ENCODE results near the gene MYEOV. TPM values are rescaled to one million over a fixed set of nuclear protein-coding genes. Genes with fewer than 3 reads are reported as not detected.

The MYEOV gene
- total RNA-seq, 1 donor from 2014 or later = not detected

DNA sequence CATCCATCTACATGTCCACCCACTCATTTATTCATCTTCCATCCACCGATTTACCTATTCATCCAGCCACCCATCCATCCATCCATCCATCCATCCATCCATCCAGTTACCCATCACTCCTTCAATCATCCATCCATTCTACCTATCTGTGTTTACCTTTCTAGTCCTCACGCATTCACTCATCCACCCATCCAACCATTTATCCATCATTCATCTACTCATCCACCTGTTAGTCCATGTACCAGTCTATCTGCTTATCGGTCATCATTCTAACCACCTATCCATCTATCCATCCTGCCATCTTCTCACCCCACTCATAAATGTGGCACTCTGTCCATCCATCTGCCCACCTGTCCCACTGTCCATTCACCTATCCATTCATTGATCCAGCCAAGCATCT is 21.9 kb upstream of the MYEOV start:
- H3K27ac ChIP-seq (replicated peaks) = no peak overlapping the region
- no peaks in the 10 kb centered on the region for H3K9me3 ChIP-seq (replicated peaks)
- H3K4me3 ChIP-seq = no peak overlapping the region
- H3K36me3 ChIP-seq = no peaks in the 10 kb centered on the region
- H3K27me3 ChIP-seq (ENCODE audit: low read depth) = no peaks in the 10 kb centered on the region
- peaks cover 24% of the 10 kb centered on the region for H3K4me1 ChIP-seq
- DNase-seq = no peak
- TF ChIP-seq, protein P1, sequence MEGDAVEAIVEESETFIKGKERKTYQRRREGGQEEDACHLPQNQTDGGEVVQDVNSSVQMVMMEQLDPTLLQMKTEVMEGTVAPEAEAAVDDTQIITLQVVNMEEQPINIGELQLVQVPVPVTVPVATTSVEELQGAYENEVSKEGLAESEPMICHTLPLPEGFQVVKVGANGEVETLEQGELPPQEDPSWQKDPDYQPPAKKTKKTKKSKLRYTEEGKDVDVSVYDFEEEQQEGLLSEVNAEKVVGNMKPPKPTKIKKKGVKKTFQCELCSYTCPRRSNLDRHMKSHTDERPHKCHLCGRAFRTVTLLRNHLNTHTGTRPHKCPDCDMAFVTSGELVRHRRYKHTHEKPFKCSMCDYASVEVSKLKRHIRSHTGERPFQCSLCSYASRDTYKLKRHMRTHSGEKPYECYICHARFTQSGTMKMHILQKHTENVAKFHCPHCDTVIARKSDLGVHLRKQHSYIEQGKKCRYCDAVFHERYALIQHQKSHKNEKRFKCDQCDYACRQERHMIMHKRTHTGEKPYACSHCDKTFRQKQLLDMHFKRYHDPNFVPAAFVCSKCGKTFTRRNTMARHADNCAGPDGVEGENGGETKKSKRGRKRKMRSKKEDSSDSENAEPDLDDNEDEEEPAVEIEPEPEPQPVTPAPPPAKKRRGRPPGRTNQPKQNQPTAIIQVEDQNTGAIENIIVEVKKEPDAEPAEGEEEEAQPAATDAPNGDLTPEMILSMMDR (IDR thresholded peaks at IDR 0.05; ENCODE audit: borderline replicate concordance) = no peak
- intact Hi-C loops (cut with micrococcal nuclease) = no loop called here

DNA sequence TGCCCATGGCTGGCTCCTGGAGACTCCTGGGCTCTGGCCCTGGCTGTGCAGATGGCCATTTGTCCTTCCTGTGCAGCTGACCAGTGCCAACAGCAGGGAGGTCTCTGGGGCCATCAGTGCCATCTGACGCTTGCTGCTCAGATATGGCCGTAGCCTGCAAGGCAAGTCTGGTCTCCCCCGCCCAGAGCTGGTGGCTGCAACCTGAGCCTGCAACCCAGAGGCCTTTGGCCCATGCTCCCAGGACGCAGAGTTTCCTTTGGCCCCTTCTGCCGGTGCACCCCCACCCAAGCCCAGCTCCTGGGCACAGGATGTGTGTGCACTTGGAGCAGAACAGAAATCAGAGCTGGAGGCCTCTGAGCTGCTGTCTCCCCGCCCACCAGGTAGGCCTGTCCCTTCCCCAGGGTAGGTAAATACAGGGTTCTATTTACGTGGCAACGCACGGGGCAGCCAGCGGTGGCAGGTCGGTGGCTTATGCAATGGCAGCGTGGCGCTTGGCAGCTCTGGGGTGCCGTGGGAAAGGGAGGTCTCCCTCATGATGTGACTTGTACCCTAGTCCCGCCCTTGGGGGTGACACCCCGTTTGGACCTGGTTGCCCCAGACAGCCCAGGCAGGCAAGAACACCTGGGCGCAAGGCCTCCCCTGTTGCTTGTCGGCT is 21.0 kb upstream of the MYEOV start:
- H3K4me1 ChIP-seq = peaks cover 24% of the 10 kb centered on the region
- TF ChIP-seq, protein P1 (IDR thresholded peaks at IDR 0.05; ENCODE audit: borderline replicate concordance) = no peak
- H3K27me3 ChIP-seq (ENCODE audit: low read depth) = no peaks in the 10 kb centered on the region
- intact Hi-C loops (cut with micrococcal nuclease) = no loop called here
- H3K9me3 ChIP-seq (replicated peaks) = no peaks in the 10 kb centered on the region
- no peak for DNase-seq
- H3K4me3 ChIP-seq = no peak overlapping the region
- H3K36me3 ChIP-seq = no peaks in the 10 kb centered on the region
- no peak overlapping the region for H3K27ac ChIP-seq (replicated peaks)

DNA sequence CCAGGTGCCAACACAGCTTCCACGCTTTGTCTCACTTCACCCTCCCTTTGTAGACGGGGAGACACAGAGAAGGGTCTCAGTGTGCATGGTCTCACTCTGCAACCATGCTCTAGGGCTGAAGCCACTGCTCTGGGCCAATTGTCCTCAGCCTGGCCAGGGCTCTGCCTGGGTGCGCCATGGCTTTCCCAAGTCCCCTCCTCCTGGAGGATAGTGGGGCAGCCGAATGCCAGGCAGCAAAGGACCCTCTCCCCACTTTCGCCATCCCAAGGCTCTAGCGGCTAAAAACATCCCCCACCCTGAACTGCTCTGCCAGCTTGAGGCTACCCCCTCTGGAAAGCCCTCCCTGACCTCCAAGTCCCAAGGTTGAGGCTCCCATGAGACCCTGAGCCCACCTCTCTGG is 20.4 kb upstream of the MYEOV start:
- Histone ChIP-seq H3K36me3 (no peaks in the 10 kb centered on the region), H3K4me1 (peaks cover 21% of the 10 kb centered on the region), H3K27ac (replicated peaks) (no peak overlapping the region), H3K9me3 (replicated peaks) (no peaks in the 10 kb centered on the region), H3K4me3 (no peak overlapping the region), H3K27me3 (ENCODE audit: low read depth) (no peaks in the 10 kb centered on the region)
- TF ChIP-seq, protein P1 (IDR thresholded peaks at IDR 0.05; ENCODE audit: borderline replicate concordance) = no peak
- intact Hi-C loops (cut with micrococcal nuclease) = no loop called here
- DNase-seq = no peak

DNA sequence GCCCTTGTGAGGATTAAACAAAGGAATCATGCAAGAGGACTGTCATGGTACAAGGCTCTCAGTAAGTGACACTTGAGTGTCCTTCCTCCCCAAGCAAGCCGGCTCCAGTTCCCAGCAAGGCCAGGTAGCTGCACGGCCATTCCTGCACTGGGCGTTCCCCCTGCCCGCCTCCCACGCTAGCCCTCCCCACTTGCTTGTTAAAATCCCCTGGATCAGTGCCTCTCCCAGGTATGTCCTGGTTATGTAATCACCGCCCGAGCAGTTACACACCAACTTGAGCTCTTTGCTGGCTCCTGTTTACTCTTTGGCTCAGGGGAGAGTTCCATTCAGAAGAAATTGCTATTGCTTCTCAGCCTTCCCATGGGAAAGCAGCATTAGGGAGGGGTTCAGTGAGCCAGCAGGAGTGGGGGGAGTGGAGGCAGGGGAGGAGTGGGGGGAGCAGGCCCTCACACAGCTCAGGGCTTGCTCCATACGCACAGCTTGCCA is 19.4 kb upstream of the MYEOV start:
- TF ChIP-seq, protein P1 (IDR thresholded peaks at IDR 0.05; ENCODE audit: borderline replicate concordance) = no peak
- no peak for DNase-seq
- intact Hi-C loops (cut with micrococcal nuclease) = no loop called here

DNA sequence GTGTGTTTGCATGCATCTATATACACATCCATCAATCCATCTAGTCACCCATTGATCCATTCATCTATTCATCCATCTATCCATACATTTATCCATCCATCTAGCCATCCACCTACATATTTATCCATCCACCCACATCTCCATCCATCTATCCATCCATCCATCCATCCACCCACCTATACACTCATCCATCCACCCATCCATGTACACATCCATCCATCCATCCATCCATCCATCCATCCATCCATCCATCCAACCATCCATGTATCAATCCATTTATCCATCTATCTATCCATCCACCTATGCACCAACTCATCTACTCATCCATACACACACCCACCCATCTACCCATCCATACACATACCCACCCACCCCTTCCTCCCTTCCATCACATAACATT is 18.8 kb upstream of the MYEOV start:
- H3K27me3 ChIP-seq (ENCODE audit: low read depth) = no peaks in the 10 kb centered on the region
- no peak overlapping the region for H3K4me3 ChIP-seq
- TF ChIP-seq, protein P1 (IDR thresholded peaks at IDR 0.05; ENCODE audit: borderline replicate concordance) = no peak
- H3K27ac ChIP-seq (replicated peaks) = no peak overlapping the region
- intact Hi-C loops (cut with micrococcal nuclease) = no loop called here
- H3K36me3 ChIP-seq = no peaks in the 10 kb centered on the region
- peaks cover 18% of the 10 kb centered on the region for H3K4me1 ChIP-seq
- H3K9me3 ChIP-seq (replicated peaks) = no peaks in the 10 kb centered on the region
- DNase-seq = no peak

More for the DNA sequence above, 19.4 kb upstream of the MYEOV start:
- Histone ChIP-seq H3K4me1 (peaks cover 18% of the 10 kb centered on the region), H3K27me3 (ENCODE audit: low read depth) (no peaks in the 10 kb centered on the region), H3K4me3 (no peak overlapping the region), H3K27ac (replicated peaks) (no peak overlapping the region), H3K36me3 (no peaks in the 10 kb centered on the region), H3K9me3 (replicated peaks) (no peaks in the 10 kb centered on the region)

Measured in left ventricle myocardium inferior (tissue), 1 donor.